ENCODE measurements around the gene GNB3.

- TF ChIP-seq TEAD4 (CRISPR knock-in tag; IDR thresholded peaks at IDR 0.05) (no peak), MLX (CRISPR knock-in tag; IDR thresholded peaks at IDR 0.05) (no peak), CTCF (IDR thresholded peaks at IDR 0.05) (no peak), EMX1 (CRISPR knock-in tag; IDR thresholded peaks at IDR 0.05) (no peak), JUN (CRISPR knock-in tag; IDR thresholded peaks at IDR 0.05) (no peak), ARID4B (CRISPR knock-in tag; IDR thresholded peaks at IDR 0.05; ENCODE audit: borderline replicate concordance) (no peak), ATF2 (CRISPR knock-in tag; IDR thresholded peaks at IDR 0.05; ENCODE audit: borderline replicate concordance, low read depth) (no peak)
Observed at GRCh38 chr12:6850796-6851152, 10.0 kb downstream of the GNB3 start.

Data from WTC11 (cell line).